GM20431 (cell line): Measurements from ENCODE around the gene KLHL29.

Experiments used
- in situ Hi-C: fragments of 300-500 bp; cut with MseI, MboI; formaldehyde crosslinking; loops from one replicate; pipeline ENCODE4 v1.15.0; 2020; ENCODE audit warnings: low sequenced_read_pairs; ENCODE audit not compliant: unreplicated experiment

KLHL29 gene

GRCh38 chr2:23541503-23542229 lies 156.7 kb downstream of the KLHL29 start:
- in situ Hi-C loops = no loop called here

- in situ Hi-C loops = no loop called here
These were observed 157.3 kb downstream of the KLHL29 start for GRCh38 chr2:23542230-23542789.

GRCh38 chr2:23543302-23543701 lies 158.3 kb downstream of the KLHL29 start:
- in situ Hi-C loops = no loop called here

DNA sequence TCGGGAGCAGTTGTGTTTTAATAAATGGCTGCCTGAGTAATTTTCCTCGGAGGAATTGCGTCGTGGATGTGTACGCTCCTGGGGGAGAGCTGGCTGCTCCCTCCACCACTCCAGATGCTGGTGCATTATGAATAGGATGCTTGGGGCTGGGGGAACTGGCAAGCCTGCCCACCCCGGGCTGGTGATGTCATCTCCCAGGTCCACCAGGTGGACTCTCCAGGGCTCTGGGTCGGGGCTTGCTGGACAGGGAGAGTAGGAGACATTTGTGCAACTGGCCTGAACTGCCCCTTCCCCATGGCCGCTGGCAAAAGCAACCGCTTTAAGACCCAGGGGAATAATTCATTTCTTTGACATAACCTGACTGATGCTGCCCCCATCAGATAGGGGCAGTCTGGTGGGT lies 158.7 kb downstream of the KLHL29 start:
- in situ Hi-C loops = no loop called here

DNA sequence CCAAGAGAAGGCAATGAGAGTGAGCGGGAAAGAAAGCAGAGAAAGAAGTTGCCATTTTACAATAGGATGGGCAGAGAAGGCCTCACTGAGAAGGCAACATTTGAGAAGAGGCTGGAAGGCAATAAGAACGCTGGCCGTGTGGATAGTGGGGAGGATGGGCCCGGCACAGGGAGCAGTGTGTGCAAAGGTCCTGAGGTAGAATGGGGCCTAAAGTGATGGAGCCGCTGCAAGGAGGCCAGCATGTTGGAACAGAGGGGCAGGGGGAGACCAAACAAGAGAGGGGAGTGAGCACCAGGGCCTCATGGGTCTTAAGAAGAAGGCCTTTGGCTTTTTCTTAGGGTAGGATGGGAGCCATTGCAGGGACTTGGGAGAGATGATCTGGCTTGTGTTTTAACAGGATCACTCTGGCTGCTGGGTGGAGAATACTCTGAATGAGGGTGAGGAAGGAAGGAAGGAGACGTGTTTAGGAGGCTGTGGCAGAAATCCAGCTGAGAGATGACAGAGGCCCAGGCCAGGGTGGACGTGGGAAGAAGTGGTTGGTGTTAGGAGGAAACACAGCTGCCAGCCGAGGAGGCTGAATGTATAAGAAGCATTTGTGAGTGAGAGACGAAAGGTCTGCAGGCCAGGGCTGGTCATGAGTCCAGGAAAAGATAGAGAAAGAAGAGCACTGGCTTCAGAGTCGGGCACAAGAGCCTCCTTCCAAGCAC lies 159.8 kb downstream of the KLHL29 start:
- in situ Hi-C loops = no loop called here

- in situ Hi-C loops = no loop called here
These were observed 160.4 kb downstream of the KLHL29 start for GRCh38 chr2:23545396-23545795.

DNA sequence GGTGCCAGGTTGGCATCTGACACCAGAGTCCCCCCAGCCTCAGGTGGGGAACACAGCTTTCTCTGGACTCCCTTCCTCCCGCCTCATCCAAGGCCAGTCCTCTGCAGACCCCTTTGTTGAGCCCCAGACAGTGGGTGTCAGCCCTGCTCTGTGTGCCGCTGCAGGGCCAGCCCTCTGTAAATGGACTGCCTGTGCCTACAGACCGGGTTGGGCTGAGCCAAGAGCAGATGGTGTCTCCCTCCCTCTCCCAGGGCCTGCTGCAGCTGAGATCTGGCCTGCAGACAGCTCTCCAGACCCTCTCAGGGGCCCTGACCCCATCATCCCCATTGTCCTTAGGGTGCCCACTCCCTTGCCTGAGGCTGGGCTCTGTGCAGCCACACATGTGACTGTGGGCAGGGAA lies 160.8 kb downstream of the KLHL29 start:
- in situ Hi-C loops = no loop called here

DNA sequence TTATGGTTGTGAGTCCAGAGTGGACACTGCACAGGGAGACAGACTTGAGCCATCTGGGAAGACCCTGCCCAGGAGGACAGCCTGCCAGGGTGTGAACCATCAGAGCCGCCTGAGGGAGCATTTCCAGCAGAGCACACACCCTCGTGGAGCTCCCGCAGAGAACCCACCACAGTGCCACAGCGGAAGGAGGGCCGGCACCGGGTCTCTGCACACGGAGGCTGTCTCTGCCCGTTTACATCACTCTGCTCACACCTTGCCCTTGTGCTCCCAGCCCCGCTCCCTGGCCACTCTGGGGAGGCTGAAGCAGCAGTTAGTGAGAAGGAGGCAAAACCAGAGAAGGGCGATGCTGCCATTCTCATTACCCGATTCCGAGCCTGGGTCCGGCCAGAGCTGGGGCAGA lies 161.9 kb downstream of the KLHL29 start:
- in situ Hi-C loops = no loop called here

GRCh38 chr2:23547725-23548124 lies 162.7 kb downstream of the KLHL29 start:
- in situ Hi-C loops = no loop called here

DNA sequence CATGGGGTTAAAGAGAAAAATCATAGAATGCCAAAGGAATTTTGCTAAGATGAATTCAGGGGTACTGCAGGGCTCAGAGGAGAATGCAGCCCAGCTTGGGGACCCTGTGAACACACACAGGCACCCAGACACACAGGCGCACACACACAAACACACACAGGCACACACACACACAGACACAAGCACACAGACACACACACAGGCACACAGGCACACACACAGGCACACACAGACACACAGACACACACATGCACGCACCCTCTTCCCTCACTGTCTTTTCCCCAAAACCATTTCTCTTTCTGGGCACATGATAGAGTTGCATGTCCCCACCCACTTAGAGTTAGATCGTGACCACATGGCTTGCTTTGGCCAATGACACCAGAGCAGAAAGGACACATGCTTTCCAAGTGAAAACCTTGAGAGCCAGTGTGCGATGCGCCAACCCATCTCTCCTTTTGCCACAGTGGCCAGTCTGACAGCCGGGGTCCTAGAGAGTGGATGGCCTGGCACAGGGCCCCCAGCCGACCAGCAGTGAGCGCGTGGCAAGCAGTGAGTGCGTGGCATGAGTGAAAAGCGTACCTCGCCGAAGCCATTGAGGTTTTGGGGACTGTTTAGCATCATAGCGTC lies 163.3 kb downstream of the KLHL29 start:
- in situ Hi-C loops = no loop called here

GRCh38 chr2:23549051-23549450 lies 164.1 kb downstream of the KLHL29 start:
- in situ Hi-C loops = no loop called here

DNA sequence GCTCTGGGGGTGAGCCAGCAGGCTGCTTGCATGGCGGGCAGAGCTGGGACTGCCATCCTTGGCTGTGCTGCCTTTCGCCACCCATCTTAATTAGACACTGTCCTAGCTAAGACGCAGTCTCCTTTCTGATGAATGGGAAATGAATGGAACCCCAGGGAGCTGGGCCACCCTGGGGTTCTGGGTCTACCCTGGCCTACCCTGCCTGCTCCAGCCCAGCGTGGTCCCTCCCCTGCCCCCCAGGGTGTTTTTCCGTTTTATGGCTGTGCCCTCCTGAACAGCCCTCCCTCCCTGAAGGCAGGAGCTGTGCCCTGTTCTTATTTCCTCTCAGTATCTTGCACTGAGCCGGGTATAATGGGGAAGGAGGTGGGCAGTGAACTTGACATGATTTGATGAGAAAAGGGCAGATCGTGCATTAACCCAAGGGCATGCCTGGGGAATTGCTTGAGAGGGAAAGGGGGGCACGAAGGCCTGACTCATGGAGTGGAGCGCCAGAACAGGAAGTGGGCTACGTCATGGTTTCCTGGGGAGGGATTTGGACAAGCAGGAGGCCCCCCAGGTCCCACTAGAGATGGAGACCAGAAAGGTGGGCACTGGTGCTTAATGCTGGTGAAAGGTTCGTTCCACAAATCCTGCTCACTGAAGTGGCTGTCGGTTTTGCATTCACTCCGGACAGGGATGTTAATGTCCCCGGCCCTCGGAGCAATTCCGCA lies 165.0 kb downstream of the KLHL29 start:
- in situ Hi-C loops = no loop called here

DNA sequence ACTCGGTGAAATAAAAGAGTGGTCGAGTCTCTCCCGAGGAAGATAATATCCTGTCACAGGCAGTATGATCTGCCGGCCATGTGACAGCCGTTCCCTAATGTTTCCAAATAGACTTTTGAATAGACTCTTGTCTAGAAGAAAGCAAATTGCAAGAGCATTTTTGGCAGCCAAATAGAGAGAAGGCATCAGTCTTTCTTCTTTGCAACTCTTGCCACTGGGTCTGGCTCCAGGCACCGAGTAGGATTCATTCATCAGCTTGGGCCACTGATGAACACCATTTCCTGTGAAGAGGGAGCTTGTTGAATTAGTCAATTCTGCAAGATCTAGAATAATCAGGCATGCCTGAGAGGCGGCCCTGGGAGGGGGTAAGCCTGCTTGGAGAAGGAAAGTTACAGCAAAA lies 165.6 kb downstream of the KLHL29 start:
- in situ Hi-C loops = no loop called here

GRCh38 chr2:23551875-23552274 lies 166.9 kb downstream of the KLHL29 start:
- in situ Hi-C loops = no loop called here

DNA sequence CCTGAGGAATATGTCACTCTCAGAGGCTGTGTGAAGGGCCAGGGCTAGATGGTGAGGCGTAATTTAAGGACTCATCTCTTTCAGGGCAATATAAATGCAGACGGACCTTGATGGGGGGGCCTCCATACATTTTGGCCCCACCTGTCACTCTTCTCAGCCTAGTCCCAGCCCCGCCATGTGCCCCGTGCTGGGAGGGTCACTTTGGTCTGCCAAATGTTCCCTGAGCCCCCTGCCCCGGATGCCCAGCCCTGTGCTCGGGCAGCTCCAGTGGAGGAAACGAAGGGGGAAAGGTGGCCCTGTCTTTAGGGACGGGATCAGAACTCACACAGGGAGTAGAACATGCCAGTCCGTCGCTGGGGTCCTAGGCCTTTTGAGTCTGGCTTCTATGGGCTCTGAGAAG lies 168.6 kb downstream of the KLHL29 start:
- in situ Hi-C loops = no loop called here

GRCh38 chr2:23554054-23554697 lies 169.2 kb downstream of the KLHL29 start:
- in situ Hi-C loops = no loop called here

GRCh38 chr2:23555944-23556343 lies 171.0 kb downstream of the KLHL29 start:
- in situ Hi-C loops = no loop called here

DNA sequence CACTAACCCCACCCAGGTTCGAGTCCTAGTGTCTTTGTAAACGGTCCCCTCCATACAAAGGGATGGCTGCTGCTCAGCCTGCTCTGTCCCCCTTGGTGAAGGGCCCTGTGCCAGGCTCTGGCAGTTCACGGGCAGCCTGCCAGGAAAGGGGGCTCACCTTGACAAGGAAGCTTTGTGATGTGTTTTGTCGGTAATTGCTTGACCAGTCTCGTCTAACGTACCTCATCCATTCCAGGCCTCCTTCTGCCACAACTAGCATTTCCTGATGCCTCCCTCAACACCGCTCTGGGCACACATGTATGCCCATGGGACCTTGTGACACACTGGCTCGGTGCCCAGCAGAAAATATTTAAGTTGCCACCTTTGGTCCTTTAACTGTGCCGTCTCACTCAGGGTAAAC lies 171.9 kb downstream of the KLHL29 start:
- in situ Hi-C loops = no loop called here

DNA sequence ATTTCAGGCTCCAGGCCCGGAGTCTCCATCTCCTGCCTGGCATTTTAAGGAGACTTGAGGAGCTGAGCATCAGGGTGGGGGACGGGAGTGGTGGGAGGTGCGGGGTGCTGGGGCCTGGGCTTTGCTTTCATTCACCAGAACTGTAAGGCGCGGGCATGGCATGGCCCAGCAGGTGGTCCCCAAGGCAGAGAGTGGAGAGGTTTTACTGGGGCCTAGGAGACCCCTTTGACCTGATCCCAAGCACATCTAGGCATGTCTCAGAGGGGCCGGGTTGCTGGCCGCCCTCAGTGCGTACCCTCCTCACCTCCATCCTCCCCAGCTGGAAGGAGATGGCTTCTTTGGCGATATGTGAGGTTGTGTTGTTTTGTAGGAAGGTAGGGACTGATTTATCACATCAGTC lies 172.5 kb downstream of the KLHL29 start:
- in situ Hi-C loops = no loop called here
